Karpas-422 (cell line): ENCODE results near the gene WNT9B. TPM values are rescaled to one million over a fixed set of nuclear protein-coding genes. Genes with fewer than 3 reads are reported as not detected.

Experiments
- DNase-seq: peaks from one replicate; pipeline ENCODE4 v3.0.0-alpha.2; 2015
- H2AFZ ChIP-seq: fragments of 200-600 bp; sonication (generic); 2 replicates; pipeline ENCODE4 v1.6.1; 2014; ENCODE audit warnings: antibody characterized with exemption, low read length, mixed read lengths
- H3K27ac ChIP-seq: fragments of 200-600 bp; sonication (generic); 2 replicates; pipeline ENCODE4 v1.5.1; 2014; ENCODE audit warnings: mild to moderate bottlenecking, low read length, moderate library complexity
- H3K27me3 ChIP-seq: fragments of 200-600 bp; sonication (generic); 2 replicates; pipeline ENCODE4 v1.6.1; 2014; ENCODE audit warnings: low read length, mixed read lengths
- H3K36me3 ChIP-seq: fragments of 200-600 bp; sonication (generic); 2 replicates; pipeline ENCODE4 v1.6.1; 2014; ENCODE audit warnings: low read length, mixed read lengths; ENCODE audit not compliant: insufficient read depth
- H3K4me1 ChIP-seq: fragments of 200-600 bp; sonication (generic); 2 replicates; pipeline ENCODE4 v1.6.1; 2014; ENCODE audit warnings: mild to moderate bottlenecking, low read length, mixed read lengths
- H3K4me2 ChIP-seq: fragments of 200-600 bp; sonication (generic); 2 replicates; pipeline ENCODE4 v1.6.1; 2014; ENCODE audit warnings: low read length, low read depth, mild to moderate bottlenecking; ENCODE audit not compliant: poor library complexity, severe bottlenecking
- H3K4me3 ChIP-seq: fragments of 200-600 bp; sonication (generic); 2 replicates; pipeline ENCODE4 v1.5.1; 2014; ENCODE audit warnings: mild to moderate bottlenecking, antibody characterized with exemption, low read length, mixed read lengths
- H3K79me2 ChIP-seq: fragments of 200-600 bp; sonication (generic); 2 replicates; pipeline ENCODE4 v1.6.1; 2014; ENCODE audit warnings: mild to moderate bottlenecking, low read length, mixed read lengths
- H3K9ac ChIP-seq: fragments of 200-600 bp; sonication (generic); 2 replicates; pipeline ENCODE4 v1.6.0; 2014; ENCODE audit warnings: low read length
- H3K9me2 ChIP-seq: fragments of 200-600 bp; sonication (generic), shearing (Covaris generic); replicated peaks from 2 replicates; pipeline ENCODE4 v1.6.0; 2014; ENCODE audit warnings: mild to moderate bottlenecking, low read length, moderate library complexity; ENCODE audit not compliant: insufficient read depth
- H3K9me3 ChIP-seq: fragments of 300-700, 200-600 bp; sonication (generic); 2 replicates; pipeline ENCODE4 v1.6.1; 2014; ENCODE audit warnings: low read length, mixed read lengths
- H4K20me1 ChIP-seq: fragments of 200-600 bp; sonication (generic); 2 replicates; pipeline ENCODE4 v1.6.1; 2014; ENCODE audit warnings: mild to moderate bottlenecking, antibody characterized with exemption, low read length, low read depth; ENCODE audit not compliant: insufficient read depth
- small RNA-seq: library from RNA; depleted of rRNA; stranded (forward); fragments of <200 nt; gene quantifications from one replicate; pipeline ENCODE3, GENCODE V24; 2014
- total RNA-seq: library from RNA; depleted of rRNA; stranded (reverse); fragments of >200 nt; shearing (Covaris generic); gene quantifications from 2 replicates; pipeline ENCODE4 v1.2.3, GENCODE V29; 2014; ENCODE audit warnings: low replicate concordance; rRNA removed

Gene WNT9B
- total RNA-seq, 1 experiment from 2014 or later: not detected

- peaks cover 37% of the 10 kb centered on the region for H3K79me2 ChIP-seq
- H3K36me3 ChIP-seq: peaks cover 38% of the 10 kb centered on the region; the same call in 1 of the 2 replicates
- H3K27me3 ChIP-seq: no peaks in the 10 kb centered on the region
- no peak overlapping the region for H3K27ac ChIP-seq
- H3K4me2 ChIP-seq: no peak overlapping the region
- no peak overlapping the region for H2AFZ ChIP-seq
- H3K4me1 ChIP-seq: no peaks in the 10 kb centered on the region
- H3K9ac ChIP-seq: no peak overlapping the region
- no peaks in the 10 kb centered on the region for H3K9me3 ChIP-seq
- H3K4me3 ChIP-seq: no peak overlapping the region
- H4K20me1 ChIP-seq: peaks cover 17% of the 10 kb centered on the region
- H3K9me2 ChIP-seq: no peaks in the 10 kb centered on the region
- DNase-seq: no peak
These were observed 80.2 kb downstream of the WNT9B start for GRCh38 chr17:46931596-46931995.

DNA sequence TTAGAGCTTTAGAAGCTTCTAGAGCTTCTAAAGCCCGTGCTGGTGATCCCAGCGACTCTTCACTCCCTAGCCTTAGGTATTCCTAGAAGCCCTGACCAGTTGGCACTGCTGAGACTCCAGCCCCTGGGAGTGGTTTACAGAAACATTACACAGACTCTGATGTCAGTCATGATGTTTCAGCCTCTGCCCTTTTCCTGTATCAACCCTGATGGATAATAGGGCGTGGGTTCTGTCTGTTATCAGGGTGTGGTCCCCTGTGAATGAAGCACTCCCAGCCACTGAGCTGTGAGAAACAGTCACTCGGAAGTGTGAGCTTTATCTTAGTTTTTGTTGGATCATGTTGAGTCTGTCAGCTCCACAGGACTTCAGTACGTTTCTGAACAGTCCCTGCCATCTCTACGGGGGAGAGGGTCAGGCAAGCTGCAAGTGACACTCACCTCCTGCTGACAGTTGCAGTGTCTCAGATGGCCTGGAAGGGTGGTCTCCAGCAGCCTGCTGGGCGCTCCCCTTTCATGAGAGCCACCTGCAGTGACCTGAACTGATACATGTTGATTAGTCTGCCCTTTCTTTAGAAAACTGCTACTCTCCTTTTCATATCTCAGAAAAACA is 84.4 kb downstream of the WNT9B start:
- Histone ChIP-seq H3K36me3 (peaks cover 37% of the 10 kb centered on the region; the same call in 1 of the 2 replicates), H4K20me1 (no peaks in the 10 kb centered on the region), H3K27me3 (no peaks in the 10 kb centered on the region), H3K4me3 (no peak overlapping the region), H3K4me1 (no peaks in the 10 kb centered on the region), H3K4me2 (no peak overlapping the region), H3K27ac (no peak overlapping the region), H3K79me2 (no peaks in the 10 kb centered on the region), H3K9ac (no peak overlapping the region), H2AFZ (no peak overlapping the region), H3K9me2 (no peaks in the 10 kb centered on the region), H3K9me3 (no peaks in the 10 kb centered on the region)
- DNase-seq: no peak

Small RNAs within 50 kb of the gene (small RNA-seq; reads per million reads assigned to genes)
- 0.16 reads per million for gene RNU6ATAC3P

Other genes with a start within 250 kb of the WNT9B start
- gene WNT3, start 32.9 kb upstream of the WNT9B start, total RNA-seq: 1.2 and 2.0 TPM in 2 replicates
- 36.8 and 59.1 TPM in 2 replicates for gene GOSR2, start 71.6 kb downstream of the WNT9B start, total RNA-seq
- gene RPRML, start 127.7 kb downstream of the WNT9B start, total RNA-seq: not detected in 2 replicates